HCT116 (cell line): ENCODE results near the gene POTEM.
"Not testable (repeated sequence)": the region's sequence is repeated elsewhere in the genome, so short reads cannot be mapped to it uniquely, and the experiment has no call there.

Source experiments
- ATF3 ChIP-seq: IDR thresholded peaks from 2 replicates; pipeline ENCODE4 v1.6.1; 2012
- CTCF ChIP-seq, 3 experiments: fragments of 200-600 bp in 1 of 3; sonication (generic) in 1 of 3; IDR thresholded peaks in 2 of 3; conservative IDR thresholded peaks in 1 of 3; 2 replicates each; pipeline ENCODE4 v1.5.1; 2012 to 2017; ENCODE audit warnings: low read depth in 2 of 3, low read length in 2 of 3, antibody characterized with exemption in 1 of 3, borderline replicate concordance in 1 of 3, control low read depth in 1 of 3, mild to moderate bottlenecking in 1 of 3, mixed read lengths in 1 of 3, mixed run types in 1 of 3, moderate library complexity in 1 of 3; ENCODE audit not compliant: insufficient read depth in 1 of 3
- EZH2 ChIP-seq: fragments of 200-600 bp; sonication (generic); IDR thresholded peaks from 2 replicates; pipeline ENCODE4 v1.6.1; 2017; ENCODE audit warnings: antibody characterized with exemption, mixed run types
- MAX ChIP-seq: IDR thresholded peaks from 2 replicates; pipeline ENCODE4 v1.6.1; 2012
- POLR2A ChIP-seq: IDR thresholded peaks from 2 replicates; pipeline ENCODE4 v1.7.0; 2011; ENCODE audit warnings: borderline replicate concordance; ENCODE audit not compliant: insufficient read depth, insufficient read length; ENCODE audit errors: extremely low read depth
- TCF7L2 ChIP-seq: IDR thresholded peaks from 2 replicates; pipeline ENCODE4 v1.7.0; 2011; ENCODE audit warnings: borderline replicate concordance, inconsistent platforms; ENCODE audit not compliant: insufficient read depth, insufficient read length; ENCODE audit errors: extremely low read depth
- YY1 ChIP-seq: IDR thresholded peaks from 2 replicates; pipeline ENCODE4 v1.6.1; 2011; ENCODE audit warnings: low read length, low read depth, moderate library complexity, mild to moderate bottlenecking; ENCODE audit not compliant: insufficient replicate concordance; ENCODE audit errors: extremely low read depth

GRCh38 chr14:19006490-19006889, 39.3 kb downstream of the POTEM start:
- not testable (repeated sequence) for TF ChIP-seq ATF3; CTCF (IDR thresholded peaks at IDR 0.05 in 2 of 3, conservative IDR thresholded peaks at IDR 0.05 in 1 of 3; ENCODE audit: borderline replicate concordance in 1 of 3, insufficient read depth in 1 of 3, low read depth in 2 of 3, low read length in 2 of 3); TCF7L2; YY1; MAX; POLR2A; EZH2
